Mesothelial cell of epicardium (in vitro differentiated cells): Measurements from ENCODE around the gene CENPB. TPM values are rescaled to one million over a fixed set of nuclear protein-coding genes. Genes with fewer than 3 reads are reported as not detected.

ENCODE experiments used
- DNase-seq, 2 experiments: peaks; one replicate each; pipeline ENCODE4 v3.0.0; 2021; ENCODE audit warnings: low spot score in 2 of 2; ENCODE audit not compliant: unreplicated experiment in 2 of 2
- H3K27ac Mint-ChIP-seq: 2 replicates; pipeline ENCODE4 v1.8.0; 2021; ENCODE audit warnings: mixed read lengths
- H3K27me3 Mint-ChIP-seq: 2 replicates; pipeline ENCODE4 v1.8.0; 2021; ENCODE audit warnings: low read depth, mixed read lengths
- H3K36me3 Mint-ChIP-seq: 2 replicates; pipeline ENCODE4 v1.8.0; 2021; ENCODE audit warnings: mixed read lengths
- H3K4me1 Mint-ChIP-seq: 2 replicates; pipeline ENCODE4 v1.8.0; 2021; ENCODE audit warnings: mixed read lengths
- H3K4me3 Mint-ChIP-seq: 2 replicates; pipeline ENCODE4 v1.8.0; 2021; ENCODE audit warnings: mild to moderate bottlenecking, moderate library complexity, mixed read lengths
- H3K9me3 Mint-ChIP-seq: 2 replicates; pipeline ENCODE4 v1.8.0; 2021; ENCODE audit warnings: mixed read lengths
- CTCF ChIP-seq: fragments of 200-600 bp; sonication (generic); IDR thresholded peaks from one replicate; pipeline ENCODE4 v1.5.0; 2021; ENCODE audit warnings: antibody characterized with exemption; ENCODE audit not compliant: unreplicated experiment
- total RNA-seq: library from RNA; stranded (reverse); gene quantifications from 3 replicates; pipeline ENCODE4 v1.2.1, GENCODE V29; 2021

Gene CENPB
- total RNA-seq, 1 donor from 2014 or later = 63.0 TPM

GRCh38 chr20:3739926-3740451 is 46.6 kb downstream of the CENPB start:
- Mint-ChIP-seq H3K27ac (no peak overlapping the region), H3K27me3 (peaks cover 17% of the 10 kb centered on the region), H3K4me3 (no peak overlapping the region), H3K4me1 (peaks cover 10% of the 10 kb centered on the region), H3K9me3 (no peaks in the 10 kb centered on the region), H3K36me3 (peaks cover 9% of the 10 kb centered on the region)
- no peak for DNase-seq
- no peak for TF ChIP-seq CTCF

DNA sequence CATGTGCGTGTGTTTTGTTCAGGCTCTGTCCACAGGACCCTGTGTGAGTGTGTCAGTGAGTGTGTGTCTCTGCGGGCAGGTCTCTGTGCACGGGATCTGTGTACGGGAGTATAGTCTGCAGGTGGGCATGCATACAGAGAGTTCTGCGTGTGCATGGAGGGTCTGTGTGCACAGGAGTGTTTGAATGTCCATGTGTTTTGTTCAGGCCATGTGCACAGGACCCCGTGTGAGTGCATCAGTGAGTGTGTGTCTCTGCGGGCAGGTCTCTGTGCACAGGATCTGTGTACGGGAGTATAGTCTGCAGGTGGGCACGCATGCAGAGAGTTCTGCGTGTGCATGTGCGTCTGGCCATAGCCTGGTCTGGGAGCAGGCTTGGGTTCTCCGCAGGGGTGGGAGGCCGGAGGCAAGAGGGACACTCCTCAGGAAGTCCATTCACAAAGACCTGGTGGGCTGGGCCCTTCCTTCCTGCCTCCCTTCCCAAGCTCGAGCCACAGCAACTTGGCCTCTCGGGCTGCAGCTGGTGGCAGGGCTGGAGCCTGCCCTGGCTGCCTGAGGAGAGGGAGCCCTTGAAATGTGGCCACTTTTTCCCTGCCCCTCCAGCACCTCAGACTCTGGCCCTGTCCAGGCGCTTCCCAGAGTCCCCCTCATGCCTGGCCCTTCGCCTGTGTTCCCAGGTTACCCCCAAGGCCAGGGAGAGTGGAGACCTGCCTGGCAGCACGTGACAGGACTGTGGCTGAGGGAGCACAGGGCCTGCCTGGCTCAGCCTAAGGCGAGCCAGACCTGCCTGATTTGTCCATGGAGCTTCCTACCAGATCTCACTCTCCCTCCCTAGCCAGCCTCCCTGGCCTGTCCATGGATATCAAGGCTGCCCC is 47.2 kb downstream of the CENPB start:
- no peak for DNase-seq
- Mint-ChIP-seq H3K4me3 (no peak overlapping the region), H3K27ac (no peak overlapping the region), H3K4me1 (peaks cover 14% of the 10 kb centered on the region), H3K27me3 (peaks cover 12% of the 10 kb centered on the region), H3K9me3 (no peaks in the 10 kb centered on the region), H3K36me3 (peaks cover 5% of the 10 kb centered on the region)
- no peak for TF ChIP-seq CTCF

DNA sequence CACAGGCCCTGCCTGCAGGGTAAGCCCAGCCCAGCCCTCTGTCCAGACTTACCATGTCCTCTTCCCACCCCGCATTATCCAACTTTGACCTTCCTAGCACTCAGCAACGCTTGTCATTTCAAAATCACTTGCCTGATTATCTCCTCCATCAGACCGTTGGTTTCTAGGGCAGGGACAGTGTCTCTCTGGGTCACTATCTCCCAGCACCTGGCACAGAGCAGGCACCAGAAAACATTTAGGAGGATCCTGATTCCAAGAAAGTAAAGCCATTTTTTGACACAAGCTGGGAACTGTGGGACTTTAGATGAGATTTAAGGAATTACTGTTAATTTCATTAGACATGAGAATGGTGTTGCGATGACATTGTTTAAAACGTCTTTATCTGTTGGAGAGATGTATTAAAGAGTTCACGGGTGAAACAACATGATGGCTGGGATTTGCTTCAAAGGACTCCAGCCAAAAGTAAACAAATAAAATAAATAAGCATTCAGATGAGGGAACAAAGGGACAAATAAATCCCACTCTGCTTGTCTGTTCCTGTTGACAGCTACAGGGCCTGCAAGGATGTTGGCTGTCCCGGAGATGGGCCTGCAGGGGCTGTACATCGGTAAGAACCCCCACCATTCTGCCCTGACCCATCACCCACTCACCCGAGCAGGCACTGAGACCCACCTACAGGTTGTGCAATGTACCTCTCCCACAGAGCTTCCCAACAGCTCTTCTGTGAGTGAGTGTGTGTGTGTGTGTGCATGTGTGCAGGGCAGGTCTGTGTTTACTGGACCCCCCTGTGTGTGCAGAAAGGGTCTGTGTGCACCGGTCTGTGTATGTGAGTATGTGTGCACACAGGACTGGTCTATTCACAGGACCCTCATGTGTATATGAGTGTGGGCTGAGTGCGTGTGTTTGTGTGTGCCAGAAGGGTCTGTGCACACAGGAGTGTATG is 48.2 kb downstream of the CENPB start:
- TF ChIP-seq CTCF = no peak
- H3K4me3 Mint-ChIP-seq = no peak overlapping the region
- DNase-seq = no peak
- H3K4me1 Mint-ChIP-seq = peaks cover 16% of the 10 kb centered on the region
- H3K27ac Mint-ChIP-seq = no peak overlapping the region
- H3K27me3 Mint-ChIP-seq = peaks cover 4% of the 10 kb centered on the region
- peaks cover under 1% of the 10 kb centered on the region for H3K36me3 Mint-ChIP-seq
- H3K9me3 Mint-ChIP-seq = no peaks in the 10 kb centered on the region

DNA sequence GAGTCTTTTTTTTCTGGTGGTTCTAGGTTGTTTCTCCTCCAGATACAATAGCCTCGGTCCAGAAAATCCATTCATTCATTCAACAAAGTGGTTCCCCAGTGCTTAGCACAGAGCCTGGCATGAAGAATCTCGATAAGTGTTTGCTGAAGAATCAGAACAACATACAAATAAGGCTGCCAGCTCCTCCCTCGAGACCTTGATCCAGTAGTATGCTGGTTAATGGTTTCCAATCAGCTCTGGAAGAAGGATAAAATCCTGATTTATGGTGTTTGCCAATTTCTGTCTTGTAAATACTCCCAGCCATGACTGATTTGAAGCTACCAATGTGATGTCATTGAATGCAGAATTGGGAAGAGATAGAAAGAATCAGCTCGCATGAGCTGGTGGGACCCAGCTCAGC is 50.8 kb downstream of the CENPB start:
- Mint-ChIP-seq H3K27me3 (peaks cover 18% of the 10 kb centered on the region), H3K27ac (no peak overlapping the region), H3K4me1 (peaks cover 31% of the 10 kb centered on the region), H3K9me3 (no peaks in the 10 kb centered on the region), H3K36me3 (no peaks in the 10 kb centered on the region), H3K4me3 (no peak overlapping the region)
- TF ChIP-seq CTCF = no peak
- no peak for DNase-seq

- no peak for DNase-seq
- peaks cover 27% of the 10 kb centered on the region for H3K27me3 Mint-ChIP-seq
- H3K27ac Mint-ChIP-seq = no peak overlapping the region
- no peaks in the 10 kb centered on the region for H3K36me3 Mint-ChIP-seq
- TF ChIP-seq CTCF = no peak
- peak overlapping the region; percentile 6 for H3K4me3 Mint-ChIP-seq
- H3K9me3 Mint-ChIP-seq = no peaks in the 10 kb centered on the region
- peaks cover 24% of the 10 kb centered on the region for H3K4me1 Mint-ChIP-seq
These were observed 52.3 kb downstream of the CENPB start for GRCh38 chr20:3734111-3734843.
